Right lung (tissue), 10 donors: ENCODE data around the gene EIF4E1B. TPM values are rescaled to one million over a fixed set of nuclear protein-coding genes. Genes with fewer than 3 reads are reported as not detected.
A peak's percentile ranks its signal among the peaks of the same experiment; 100 is the strongest.
"Not testable (repeated sequence)": the region's sequence is repeated elsewhere in the genome, so short reads cannot be mapped to it uniquely, and the experiment has no call there.

Source experiments
- DNase-seq, 2 donors: peaks; one replicate each; pipeline ENCODE4 v3.0.0-alpha.2; 2013
- long read RNA-seq, 8 donors: transcript quantifications; one replicate each; lab custom pipeline, GENCODE V29; 2026
- polyA plus RNA-seq, 5 donors: library from polyadenylated mRNA; unstranded; fragments of 120-200 nt; gene quantifications; one replicate each; pipeline versions ENCODE4 v1.2.1 to v1.2.3, GENCODE V29; 2013; ENCODE audit warnings: inconsistent platforms in 1 of 5, low replicate concordance in 1 of 5; ENCODE audit not compliant: insufficient read length in 5 of 5, insufficient read depth in 1 of 5

Gene EIF4E1B
- under 1 TPM in 2 of 5 donors, not detected in 3; 0.05 to 0.08 TPM for polyA plus RNA-seq
- long read RNA-seq, donor 1: 0 reads
- long read RNA-seq, donor 2: 0 reads
- long read RNA-seq, donor 3: 0 reads
- long read RNA-seq, donor 4: 0 reads
- long read RNA-seq, donor 5: 0 reads
- long read RNA-seq, donor 6: 0 reads
- long read RNA-seq, donor 7: 0 reads
- long read RNA-seq, donor 8: 0 reads

- no peak for DNase-seq
These were observed at the start of gene EIF4E1B, which contains the start of gene SNCB for GRCh38 chr5:176629853-176630680. TSS of gene EIF4E1B (plus strand) at chr5:176630675. CDS start at chr5:176642788, 12,113 bp downstream. TSS of gene SNCB (minus strand) at chr5:176630534. CDS start at chr5:176629654, 880 bp downstream.

GRCh38 chr5:176581361-176581760, 49.1 kb upstream of the EIF4E1B start:
- DNase-seq: no peak

- no peak for DNase-seq
These were observed 47.4 kb upstream of the EIF4E1B start for GRCh38 chr5:176583076-176583475.

- no peak for DNase-seq
These were observed 43.1 kb upstream of the EIF4E1B start for GRCh38 chr5:176587398-176587797.

- DNase-seq: no peak
These were observed 42.2 kb upstream of the EIF4E1B start for GRCh38 chr5:176588297-176588696.

GRCh38 chr5:176589039-176589769, 41.3 kb upstream of the EIF4E1B start:
- DNase-seq: no peak

- no peak for DNase-seq
These were observed 40.3 kb upstream of the EIF4E1B start for GRCh38 chr5:176590035-176590717.

GRCh38 chr5:176591667-176592066, 38.8 kb upstream of the EIF4E1B start:
- not testable (repeated sequence) for DNase-seq

- DNase-seq: no peak
These were observed 37.9 kb upstream of the EIF4E1B start for GRCh38 chr5:176592573-176592972.

- DNase-seq: no peak
These were observed 37.1 kb upstream of the EIF4E1B start for GRCh38 chr5:176593273-176593869.

GRCh38 chr5:176594554-176594953, 35.9 kb upstream of the EIF4E1B start:
- DNase-seq: no peak

- DNase-seq: no peak
These were observed 35.0 kb upstream of the EIF4E1B start for GRCh38 chr5:176595386-176595943.

GRCh38 chr5:176596069-176596644, 34.3 kb upstream of the EIF4E1B start:
- no peak for DNase-seq

GRCh38 chr5:176596689-176597416, 33.6 kb upstream of the EIF4E1B start:
- DNase-seq: peak in 1 of 2 donors; percentile 35

GRCh38 chr5:176597417-176598389, 32.8 kb upstream of the EIF4E1B start:
- DNase-seq: no peak

- DNase-seq: not testable (repeated sequence)
These were observed 30.6 kb upstream of the EIF4E1B start for GRCh38 chr5:176599749-176600430.

GRCh38 chr5:176601901-176602482, 28.5 kb upstream of the EIF4E1B start:
- DNase-seq: no peak

- no peak for DNase-seq
These were observed 27.4 kb upstream of the EIF4E1B start for GRCh38 chr5:176603091-176603490.
